ENCODE results near the gene GSKIP. TPM values are rescaled to one million over a fixed set of nuclear protein-coding genes. Genes with fewer than 3 reads are reported as not detected.
"Not testable (repeated sequence)": the region's sequence is repeated elsewhere in the genome, so short reads cannot be mapped to it uniquely, and the experiment has no call there.

Gene GSKIP, protein sequence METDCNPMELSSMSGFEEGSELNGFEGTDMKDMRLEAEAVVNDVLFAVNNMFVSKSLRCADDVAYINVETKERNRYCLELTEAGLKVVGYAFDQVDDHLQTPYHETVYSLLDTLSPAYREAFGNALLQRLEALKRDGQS
- 41.5 and 45.0 TPM in 2 replicates for total RNA-seq (2014; rRNA removed; shearing (Covaris generic))

DNA sequence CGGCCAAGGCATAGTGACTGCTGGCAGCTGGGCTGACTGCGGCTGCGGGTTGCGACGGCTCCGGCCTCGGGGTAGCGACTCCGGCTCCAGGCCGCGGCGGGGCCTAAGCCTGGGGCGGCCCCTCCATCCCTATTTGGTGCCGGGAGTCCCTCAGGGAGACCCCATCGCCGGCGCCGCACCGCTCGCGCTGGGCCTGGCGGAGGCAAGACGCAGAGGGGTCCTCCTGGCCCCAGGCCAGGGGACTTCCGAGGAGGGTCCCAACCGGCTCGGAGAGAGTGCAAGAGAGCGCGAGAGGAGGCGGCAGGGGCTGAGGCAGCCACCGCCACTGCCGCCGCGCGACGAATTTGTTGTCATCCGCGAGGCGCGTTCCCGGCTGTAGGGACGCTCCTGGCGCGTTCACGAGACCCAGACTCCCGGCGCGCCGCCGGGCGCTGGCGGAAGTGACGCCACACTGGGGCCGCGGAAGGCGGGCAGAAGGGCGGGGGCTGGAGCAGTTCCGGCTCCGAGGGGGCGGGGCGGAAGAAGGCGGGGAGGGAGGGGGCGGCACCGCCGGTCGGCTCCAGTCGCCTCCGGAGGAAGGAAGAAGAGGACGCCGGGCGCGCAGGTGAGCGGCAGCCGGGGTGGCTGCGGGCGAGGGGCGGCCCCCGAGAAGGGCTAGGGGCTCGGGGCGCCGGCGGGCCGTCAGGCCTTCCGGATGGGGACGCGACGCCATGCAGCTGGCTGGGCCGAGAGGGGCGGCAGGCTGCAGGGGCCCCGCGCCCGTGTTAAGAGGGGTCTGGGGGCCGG, at the start of gene GSKIP, which contains the start of gene ATG2B:
Gene GSKIP (plus strand): TSS at position 562 of the 786 bp plus-strand sequence. CDS start 18,722 bp downstream, outside the sequence.
Gene ATG2B (minus strand): TSS at position 377 of the 786 bp plus-strand sequence. CDS start 365 bp downstream, at position 12.
- Histone ChIP-seq H3K4me1 (replicated peaks) (peaks cover 16% of the 10 kb centered on the region), H3K36me3 (peaks cover 7% of the 10 kb centered on the region; the same call in 1 of the 2 replicates), H3K4me3 (peak within 1 kb of the TSS; percentile 98), H3K27me3 (replicated peaks) (no peaks in the 10 kb centered on the region), H3K9me3 (replicated peaks) (0 out of 2 replicates have a peak, but pooled peaks cover 3% of the 10 kb centered on the region), H3K27ac (peak within 1 kb of the TSS; percentile 66)
- peak; percentile 73 to 90 for DNase-seq (ENCODE audit: low read depth in 1 of 2, low spot score in 2 of 2)

DNA sequence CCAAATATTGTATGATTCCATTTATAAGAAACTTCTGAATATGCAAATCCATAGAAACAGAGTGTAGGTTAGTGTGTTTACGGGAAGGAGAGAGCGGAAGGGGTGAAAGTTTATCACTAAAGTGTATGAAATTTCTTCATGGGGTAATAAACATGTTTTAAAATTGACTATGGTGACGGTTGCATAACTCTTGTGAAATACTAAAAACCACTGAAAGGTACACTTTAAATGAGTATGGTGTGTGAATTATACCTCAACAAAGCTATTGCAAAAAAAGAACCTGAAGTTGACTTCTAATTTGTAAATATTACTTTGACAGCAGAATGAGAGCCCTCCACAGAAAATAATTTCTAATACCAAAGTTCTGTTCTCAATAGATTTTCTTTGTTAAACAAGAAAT, 47.2 kb upstream of the GSKIP start:
- Histone ChIP-seq H3K9me3 (replicated peaks) (no peaks in the 10 kb centered on the region), H3K4me3 (no peak overlapping the region), H3K4me1 (replicated peaks) (no peaks in the 10 kb centered on the region), H3K27ac (no peak overlapping the region), H3K27me3 (replicated peaks) (no peaks in the 10 kb centered on the region), H3K36me3 (peaks cover 11% of the 10 kb centered on the region; the same call in 1 of the 2 replicates)
- DNase-seq (ENCODE audit: low read depth in 1 of 2, low spot score in 2 of 2) = no peak

DNA sequence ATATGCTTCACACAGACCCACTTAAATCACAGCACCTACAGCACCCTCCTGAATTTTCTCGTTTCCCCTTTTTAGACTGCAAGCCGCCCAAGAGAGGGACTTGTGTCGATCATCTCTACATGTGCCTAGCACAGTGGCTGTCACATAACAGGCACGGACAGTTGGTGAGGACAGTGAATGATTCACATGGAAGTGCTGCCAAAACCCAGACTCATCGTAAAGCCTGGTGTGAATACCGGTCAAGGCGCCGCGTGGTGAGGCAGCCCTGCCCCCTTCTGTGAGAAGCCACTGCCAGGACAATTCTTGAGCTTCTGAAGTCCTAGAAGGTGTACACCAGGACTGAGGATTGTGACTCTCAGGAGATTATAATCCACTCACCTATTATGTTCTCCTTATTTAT, 44.5 kb upstream of the GSKIP start:
- H3K9me3 ChIP-seq (replicated peaks) = no peaks in the 10 kb centered on the region
- no peak for DNase-seq (ENCODE audit: low read depth in 1 of 2, low spot score in 2 of 2)
- H3K27me3 ChIP-seq (replicated peaks) = no peaks in the 10 kb centered on the region
- no peak overlapping the region for H3K27ac ChIP-seq
- peaks cover 9% of the 10 kb centered on the region; the same call in 1 of the 2 replicates for H3K36me3 ChIP-seq
- no peaks in the 10 kb centered on the region for H3K4me1 ChIP-seq (replicated peaks)
- no peak overlapping the region for H3K4me3 ChIP-seq

DNA sequence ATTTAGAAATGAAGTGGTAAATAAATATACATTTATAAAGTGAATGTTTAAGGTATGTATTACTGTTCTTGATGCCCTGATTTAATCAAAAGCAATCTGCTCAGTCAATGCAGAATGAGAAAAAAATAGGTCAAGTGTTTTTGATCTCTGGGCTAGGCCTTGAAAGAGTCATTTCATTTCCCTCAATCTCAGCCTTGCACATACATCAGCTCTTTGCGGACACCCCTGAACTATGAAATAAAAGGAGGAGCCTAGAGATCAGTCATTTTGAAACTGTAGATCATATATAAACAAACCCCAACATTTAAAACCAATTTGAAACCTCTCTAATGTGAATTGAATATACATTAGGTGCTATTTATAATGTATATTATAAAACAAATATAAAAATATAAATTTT, 42.7 kb upstream of the GSKIP start:
- no peak overlapping the region for H3K4me3 ChIP-seq
- no peaks in the 10 kb centered on the region; the same call in 1 of the 2 replicates for H3K36me3 ChIP-seq
- no peak overlapping the region for H3K27ac ChIP-seq
- no peaks in the 10 kb centered on the region for H3K27me3 ChIP-seq (replicated peaks)
- no peak for DNase-seq (ENCODE audit: low read depth in 1 of 2, low spot score in 2 of 2)
- no peaks in the 10 kb centered on the region for H3K4me1 ChIP-seq (replicated peaks)
- no peaks in the 10 kb centered on the region for H3K9me3 ChIP-seq (replicated peaks)

DNA sequence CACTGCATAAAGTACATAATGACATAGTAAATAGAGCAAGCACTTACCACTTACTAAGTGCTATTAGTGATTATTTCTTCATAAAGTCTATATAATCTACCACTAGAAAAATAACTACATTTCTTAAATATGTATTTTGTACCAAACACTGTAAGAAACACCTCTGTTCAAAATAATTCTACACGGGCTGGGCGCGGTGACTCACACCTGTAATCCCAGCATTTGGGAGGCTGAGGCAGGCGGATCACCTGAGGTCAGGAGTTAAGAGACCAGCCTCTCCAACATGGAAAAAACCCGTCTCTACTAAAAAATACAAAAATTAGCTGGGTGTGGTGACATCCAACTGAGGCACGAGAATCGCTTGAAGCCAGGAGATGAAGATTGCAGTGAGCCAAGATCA, 39.1 kb upstream of the GSKIP start:
- no peak overlapping the region for H3K27ac ChIP-seq
- DNase-seq (ENCODE audit: low read depth in 1 of 2, low spot score in 2 of 2) = no peak
- no peak overlapping the region for H3K4me3 ChIP-seq
- no peaks in the 10 kb centered on the region for H3K9me3 ChIP-seq (replicated peaks)
- H3K4me1 ChIP-seq (replicated peaks) = no peaks in the 10 kb centered on the region
- no peaks in the 10 kb centered on the region; the same call in 1 of the 2 replicates for H3K36me3 ChIP-seq
- H3K27me3 ChIP-seq (replicated peaks) = no peaks in the 10 kb centered on the region

DNA sequence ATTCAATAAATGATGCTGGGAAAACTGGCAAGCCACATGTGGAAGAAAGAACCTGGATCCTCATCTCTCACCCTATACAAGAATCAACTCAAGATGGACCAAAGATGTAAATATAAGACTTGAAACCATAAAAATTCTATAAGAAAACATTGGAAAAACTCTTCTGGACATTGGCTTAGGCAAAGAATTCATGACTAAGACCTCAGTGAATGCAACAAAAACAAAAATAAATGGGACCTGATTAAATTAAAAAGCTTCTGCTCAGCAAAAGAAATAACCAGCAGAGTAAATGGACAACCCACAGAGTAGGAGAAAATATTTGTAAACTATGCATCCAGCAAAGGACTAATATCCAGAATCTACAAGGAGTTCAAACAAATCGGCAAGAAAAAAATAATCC, 24.8 kb upstream of the GSKIP start:
- no peaks in the 10 kb centered on the region for H3K27me3 ChIP-seq (replicated peaks)
- no peak overlapping the region for H3K27ac ChIP-seq
- DNase-seq (ENCODE audit: low read depth in 1 of 2, low spot score in 2 of 2) = no peak
- no peak overlapping the region for H3K4me3 ChIP-seq
- no peaks in the 10 kb centered on the region for H3K36me3 ChIP-seq
- H3K9me3 ChIP-seq (replicated peaks) = no peaks in the 10 kb centered on the region
- H3K4me1 ChIP-seq (replicated peaks) = no peaks in the 10 kb centered on the region

DNA sequence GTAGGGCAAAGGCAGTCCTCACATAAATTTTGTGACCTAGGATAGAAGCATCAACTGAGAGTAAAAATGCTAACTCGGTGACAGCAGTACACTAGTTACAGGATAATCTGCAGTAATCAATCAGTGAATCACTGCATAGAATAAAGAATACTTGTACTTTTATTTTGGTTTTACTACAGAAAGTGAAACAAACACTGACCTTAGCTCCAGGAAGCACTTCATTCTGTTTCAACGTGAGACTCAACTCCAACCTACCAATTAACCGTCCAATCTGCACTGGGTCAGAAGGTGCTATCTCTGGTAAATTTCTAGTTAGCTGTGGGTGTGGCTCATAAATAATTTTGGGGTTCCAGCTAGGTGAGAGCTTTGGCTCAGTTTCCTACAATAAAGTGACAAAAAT, 22.0 kb upstream of the GSKIP start:
- no peaks in the 10 kb centered on the region for H3K4me1 ChIP-seq (replicated peaks)
- no peak overlapping the region for H3K4me3 ChIP-seq

DNA sequence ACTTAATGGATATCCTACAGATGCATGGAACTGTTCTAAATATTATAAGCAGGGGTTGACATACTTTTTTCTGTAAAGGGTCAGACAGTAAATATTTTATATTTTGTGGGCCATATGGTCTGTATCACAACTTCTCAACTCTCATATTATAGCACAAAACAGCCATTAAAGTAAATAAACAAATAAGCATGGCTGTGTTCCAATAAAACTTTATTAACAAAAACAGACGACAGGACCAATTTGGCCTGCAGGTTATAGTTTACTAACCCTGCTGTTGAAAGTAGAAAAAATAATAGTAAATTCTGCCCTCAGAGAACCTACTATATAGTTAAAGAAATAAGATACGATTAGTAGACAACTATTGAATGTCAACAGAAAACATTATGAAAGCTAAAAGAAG, 17.7 kb upstream of the GSKIP start:
- no peaks in the 10 kb centered on the region for H3K27me3 ChIP-seq (replicated peaks)
- H3K9me3 ChIP-seq (replicated peaks) = no peaks in the 10 kb centered on the region
- no peak overlapping the region for H3K27ac ChIP-seq

More for the DNA sequence above, 22.0 kb upstream of the GSKIP start:
- DNase-seq (ENCODE audit: low read depth in 1 of 2, low spot score in 2 of 2) = no peak
- no peaks in the 10 kb centered on the region for H3K27me3 ChIP-seq (replicated peaks)
- H3K27ac ChIP-seq = no peak overlapping the region
- no peaks in the 10 kb centered on the region for H3K36me3 ChIP-seq
- H3K9me3 ChIP-seq (replicated peaks) = no peaks in the 10 kb centered on the region

DNA sequence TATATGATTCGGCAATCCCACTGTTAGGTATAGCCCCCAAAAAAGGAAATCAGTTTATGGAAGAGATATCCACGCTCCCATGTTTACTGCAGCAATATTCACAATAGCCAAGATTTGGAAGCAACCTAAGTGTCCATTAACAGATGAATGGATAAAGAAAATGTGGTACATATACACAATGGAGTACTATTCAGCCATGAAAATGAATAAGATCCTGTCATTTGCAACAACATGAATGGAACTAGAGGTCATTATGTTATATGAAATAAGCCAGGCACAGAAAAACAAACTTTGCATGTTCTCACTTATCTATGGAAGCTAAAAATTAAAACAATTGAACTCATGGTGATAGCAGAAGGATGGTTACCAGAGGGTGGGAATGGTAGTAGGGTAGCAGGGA, 15.4 kb upstream of the GSKIP start:
- H3K27ac ChIP-seq; H3K36me3 ChIP-seq; H3K4me3 ChIP-seq; H3K9me3 ChIP-seq (replicated peaks); H3K4me1 ChIP-seq (replicated peaks); DNase-seq (ENCODE audit: low read depth in 1 of 2, low spot score in 2 of 2); H3K27me3 ChIP-seq (replicated peaks): not testable (repeated sequence)

More for the DNA sequence above, 17.7 kb upstream of the GSKIP start:
- Histone ChIP-seq H3K4me1 (replicated peaks) (no peaks in the 10 kb centered on the region), H3K4me3 (no peak overlapping the region), H3K36me3 (no peaks in the 10 kb centered on the region)
- DNase-seq (ENCODE audit: low read depth in 1 of 2, low spot score in 2 of 2) = no peak

DNA sequence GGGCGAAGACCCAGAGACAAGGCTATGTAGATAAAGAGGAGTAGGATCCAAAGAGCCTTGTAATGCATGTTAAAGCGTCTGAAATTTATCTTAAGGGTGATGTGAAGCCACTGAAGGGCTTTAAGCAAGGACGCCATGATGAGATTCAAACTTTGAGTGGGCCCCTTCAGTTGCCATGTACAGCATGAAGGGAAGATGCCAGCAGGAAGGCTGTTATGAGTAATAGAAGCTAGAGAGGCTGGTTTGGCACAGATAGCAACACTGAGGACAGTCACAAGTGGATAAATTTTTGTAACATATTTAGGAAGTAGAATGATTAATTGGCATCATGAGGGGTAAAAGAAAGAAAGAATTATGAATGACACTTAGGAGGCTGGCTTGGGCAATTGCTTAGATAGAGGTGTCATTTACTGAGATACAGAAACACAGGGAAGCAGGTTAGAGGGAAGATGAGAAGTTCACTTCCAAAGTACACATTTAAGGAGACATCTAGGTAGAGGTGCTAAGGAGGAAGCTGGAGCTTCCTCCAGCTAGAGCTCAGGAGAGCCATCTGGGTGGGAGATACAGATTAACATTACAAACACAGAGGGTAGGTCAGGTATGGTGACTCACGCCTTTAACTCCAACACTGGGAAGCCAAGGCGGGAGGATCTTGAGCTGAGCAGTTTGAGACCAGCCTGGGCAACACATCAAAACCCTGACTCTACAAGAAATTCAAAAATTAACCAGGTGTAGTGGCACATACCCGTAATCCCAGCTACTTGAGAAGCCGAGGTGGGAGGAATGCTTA, 13.8 kb upstream of the GSKIP start:
- H3K4me3 ChIP-seq = no peak overlapping the region
- peaks cover 6% of the 10 kb centered on the region for H3K4me1 ChIP-seq (replicated peaks)
- no peaks in the 10 kb centered on the region for H3K36me3 ChIP-seq
- no peak for DNase-seq (ENCODE audit: low read depth in 1 of 2, low spot score in 2 of 2)
- H3K27ac ChIP-seq = no peak overlapping the region
- no peaks in the 10 kb centered on the region for H3K27me3 ChIP-seq (replicated peaks)
- no peaks in the 10 kb centered on the region for H3K9me3 ChIP-seq (replicated peaks)

DNA sequence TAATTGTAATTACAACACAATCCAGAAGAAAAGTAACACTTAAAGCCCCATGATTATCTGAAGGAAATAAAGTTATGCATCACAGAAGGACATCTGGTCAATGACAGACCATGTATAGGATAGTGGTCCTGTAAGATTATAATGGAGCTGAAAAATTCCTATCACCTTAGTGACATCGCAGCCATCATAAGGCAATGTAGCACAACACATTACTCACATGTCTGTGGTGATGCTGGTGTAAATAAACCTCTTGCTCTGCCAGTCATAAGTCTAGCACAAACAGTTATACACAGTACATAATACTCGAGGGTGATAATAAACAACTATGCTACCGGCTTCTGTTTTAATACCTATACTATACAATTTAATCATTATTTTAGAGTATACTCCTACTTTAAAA, 11.3 kb upstream of the GSKIP start:
- H3K36me3 ChIP-seq = no peaks in the 10 kb centered on the region
- H3K9me3 ChIP-seq (replicated peaks) = no peaks in the 10 kb centered on the region
- H3K4me3 ChIP-seq = no peak overlapping the region
- H3K27me3 ChIP-seq (replicated peaks) = no peaks in the 10 kb centered on the region
- peaks cover 6% of the 10 kb centered on the region for H3K4me1 ChIP-seq (replicated peaks)
- DNase-seq (ENCODE audit: low read depth in 1 of 2, low spot score in 2 of 2) = peak in 1 of 2 experiments; percentile 24
- no peak overlapping the region for H3K27ac ChIP-seq

DNA sequence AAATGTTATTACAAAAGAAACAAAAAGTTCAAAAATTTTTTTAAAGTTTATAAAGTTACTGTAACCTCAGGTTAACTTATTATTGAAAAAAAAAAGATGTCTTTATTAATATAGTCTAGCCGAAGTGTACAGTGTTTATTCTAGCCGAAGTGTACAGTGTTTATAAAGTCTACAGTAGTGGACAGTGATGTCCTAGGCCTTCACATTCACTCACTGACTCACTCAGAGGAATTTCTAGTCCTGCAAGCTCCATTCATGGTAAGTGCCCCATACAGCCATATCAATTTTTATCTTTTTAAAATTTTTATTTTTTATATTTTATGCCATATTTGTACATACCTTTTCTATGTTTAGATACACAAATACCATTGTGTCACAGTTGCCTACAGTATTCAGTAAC, 10.6 kb upstream of the GSKIP start:
- Histone ChIP-seq H3K27ac (no peak overlapping the region), H3K36me3 (no peaks in the 10 kb centered on the region), H3K4me1 (replicated peaks) (peaks cover 6% of the 10 kb centered on the region), H3K9me3 (replicated peaks) (no peaks in the 10 kb centered on the region), H3K4me3 (no peak overlapping the region), H3K27me3 (replicated peaks) (no peaks in the 10 kb centered on the region)
- no peak for DNase-seq (ENCODE audit: low read depth in 1 of 2, low spot score in 2 of 2)

DNA sequence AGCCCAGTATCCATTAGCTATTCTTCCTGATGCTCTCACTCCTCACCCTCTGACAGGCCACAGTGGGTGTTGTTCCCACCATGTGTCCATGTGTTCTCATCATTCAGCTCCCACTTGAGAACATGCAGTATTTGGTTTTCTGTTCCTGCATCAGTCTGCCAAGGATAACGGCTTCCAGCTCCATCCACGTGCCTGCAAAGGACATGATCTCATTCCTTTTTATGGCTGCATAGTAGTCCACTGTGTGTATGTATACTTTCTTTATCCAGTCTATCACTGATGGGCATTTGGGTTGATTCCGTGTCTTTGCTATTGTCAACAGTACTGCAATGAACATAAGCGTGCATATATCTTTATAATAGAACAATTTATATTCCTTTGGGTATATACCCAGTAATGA, 9.1 kb upstream of the GSKIP start:
- DNase-seq (ENCODE audit: low read depth in 1 of 2, low spot score in 2 of 2) = no peak
- no peaks in the 10 kb centered on the region for H3K9me3 ChIP-seq (replicated peaks)
- no peaks in the 10 kb centered on the region for H3K27me3 ChIP-seq (replicated peaks)
- H3K36me3 ChIP-seq = no peaks in the 10 kb centered on the region
- H3K4me1 ChIP-seq (replicated peaks) = peaks cover 6% of the 10 kb centered on the region
- H3K27ac ChIP-seq = no peak overlapping the region
- H3K4me3 ChIP-seq = no peak overlapping the region

DNA sequence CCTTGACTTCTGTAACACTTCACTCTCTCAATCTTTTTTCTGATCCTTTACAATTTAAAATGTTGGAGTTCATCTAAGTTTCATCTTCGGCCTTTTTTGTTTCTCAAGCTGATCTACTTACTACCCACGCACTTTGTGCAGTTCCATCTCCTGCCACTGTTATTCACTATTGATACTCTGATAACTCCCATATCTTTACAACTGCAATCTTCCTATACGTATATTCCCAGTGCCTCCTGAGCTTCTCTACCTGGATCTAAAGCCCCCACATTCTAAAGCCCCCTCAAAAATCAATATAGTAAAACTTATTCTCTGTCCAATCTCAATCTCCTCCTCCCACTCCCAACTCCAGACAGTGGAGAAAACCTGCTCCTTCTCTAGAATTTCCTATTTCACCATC, 6.1 kb upstream of the GSKIP start:
- peaks cover 11% of the 10 kb centered on the region for H3K4me1 ChIP-seq (replicated peaks)
- no peaks in the 10 kb centered on the region for H3K9me3 ChIP-seq (replicated peaks)
- H3K4me3 ChIP-seq = no peak overlapping the region
- no peaks in the 10 kb centered on the region for H3K27me3 ChIP-seq (replicated peaks)
- no peak overlapping the region for H3K27ac ChIP-seq
- no peak for DNase-seq (ENCODE audit: low read depth in 1 of 2, low spot score in 2 of 2)
- H3K36me3 ChIP-seq = no peaks in the 10 kb centered on the region
